GM18520 (cell line): Measurements from ENCODE around the gene TDRD7.

ENCODE experiments used
- ATAC-seq: cut with Tn5 transposase; IDR thresholded peaks from one replicate; pipeline ENCODE4 v1.9.1; 2021; ENCODE audit not compliant: unreplicated experiment

Gene TDRD7

DNA sequence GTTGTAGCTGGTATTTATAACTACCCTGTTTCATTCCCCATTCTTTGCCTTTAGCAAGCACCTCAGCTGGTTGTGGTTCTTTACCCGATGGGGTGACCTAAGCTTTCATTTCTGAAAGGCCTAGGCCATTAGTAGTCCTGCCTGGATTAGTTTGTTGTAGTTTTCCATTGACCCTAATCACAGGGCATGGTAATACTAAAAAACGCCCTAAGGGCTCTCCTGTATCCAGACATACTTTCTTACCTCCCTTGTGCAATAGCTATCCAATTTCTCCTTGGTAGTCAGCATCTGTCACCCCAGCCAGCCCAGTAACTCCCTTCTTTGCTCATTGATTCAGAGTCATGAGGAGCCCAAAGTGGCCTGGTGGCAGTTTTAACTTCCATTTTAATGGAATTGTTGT is 113.6 kb downstream of the TDRD7 start:
- no peak for ATAC-seq

DNA sequence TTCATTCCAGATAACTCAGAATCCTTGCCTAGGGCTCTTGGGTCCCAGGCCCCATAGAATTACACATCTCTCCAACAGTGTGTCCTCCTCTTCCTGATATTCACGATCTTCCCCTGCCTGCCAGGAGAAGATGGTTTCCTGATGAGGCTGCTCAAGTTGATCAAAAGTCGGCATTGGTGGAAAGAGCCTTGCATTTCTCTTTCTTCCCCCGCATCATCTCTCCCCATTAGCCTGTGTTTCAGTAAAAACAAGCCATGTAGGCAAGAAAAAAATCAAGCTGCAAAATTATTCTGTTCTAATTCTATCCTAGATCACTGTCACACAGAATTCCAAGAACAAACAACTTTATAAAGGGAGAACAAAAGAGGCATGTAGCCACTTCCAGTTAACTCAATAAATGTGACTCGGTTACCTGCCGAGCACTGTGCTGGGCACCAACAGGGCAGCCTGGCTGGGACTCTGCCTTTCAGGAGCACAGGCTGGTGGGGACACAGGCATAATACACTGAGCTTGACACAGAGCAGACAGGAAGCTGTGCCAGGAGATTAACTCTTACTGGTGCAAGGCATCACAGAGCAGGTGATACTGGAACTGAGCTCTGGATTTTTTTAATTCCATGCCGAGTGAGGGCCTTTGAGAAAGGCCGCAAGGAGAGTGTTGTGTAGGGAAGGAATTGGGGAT is 115.1 kb downstream of the TDRD7 start:
- no peak for ATAC-seq

DNA sequence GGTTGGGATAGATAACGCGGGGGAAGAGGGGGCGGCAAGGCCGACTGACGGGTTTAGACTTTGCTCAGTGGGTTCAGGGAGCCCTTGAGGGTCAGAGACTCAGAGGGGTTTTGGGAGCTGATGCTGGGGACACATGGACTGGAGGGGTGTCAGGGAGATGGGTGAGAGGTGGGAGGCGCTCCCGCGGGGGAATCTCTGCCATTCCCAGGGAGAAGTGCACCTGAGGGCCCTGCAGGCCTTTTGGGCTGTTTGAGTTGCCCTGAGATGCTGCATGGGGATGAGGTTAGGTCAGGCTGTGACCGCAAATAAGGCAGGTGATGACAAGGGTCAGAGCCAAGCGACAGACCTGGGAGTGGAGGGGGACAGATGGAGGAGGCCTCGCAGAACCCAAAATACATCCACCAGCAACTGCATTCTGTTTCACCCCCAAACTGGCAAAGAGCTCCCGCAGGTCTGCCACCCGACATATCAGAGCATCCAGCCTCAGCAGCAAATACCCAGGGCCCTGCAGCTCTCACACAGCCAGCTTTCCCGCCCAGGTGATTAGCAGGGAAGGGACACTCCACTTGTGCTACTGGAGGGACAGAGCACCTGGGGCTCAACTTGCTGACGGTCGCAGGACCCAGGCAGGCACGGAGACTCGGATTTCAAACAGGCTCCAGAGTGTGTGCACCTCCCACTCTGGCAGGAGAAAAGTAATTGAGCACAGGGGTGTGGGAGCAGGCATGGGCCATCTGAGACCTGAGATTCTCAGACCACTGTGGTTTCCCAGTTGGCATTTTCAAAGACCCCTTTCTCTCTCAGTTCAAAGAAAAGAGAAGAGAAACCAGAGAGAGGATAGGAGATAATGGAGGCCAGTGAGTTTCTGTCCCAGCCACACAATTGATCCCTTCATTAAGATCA is 116.0 kb downstream of the TDRD7 start:
- ATAC-seq = no peak

DNA sequence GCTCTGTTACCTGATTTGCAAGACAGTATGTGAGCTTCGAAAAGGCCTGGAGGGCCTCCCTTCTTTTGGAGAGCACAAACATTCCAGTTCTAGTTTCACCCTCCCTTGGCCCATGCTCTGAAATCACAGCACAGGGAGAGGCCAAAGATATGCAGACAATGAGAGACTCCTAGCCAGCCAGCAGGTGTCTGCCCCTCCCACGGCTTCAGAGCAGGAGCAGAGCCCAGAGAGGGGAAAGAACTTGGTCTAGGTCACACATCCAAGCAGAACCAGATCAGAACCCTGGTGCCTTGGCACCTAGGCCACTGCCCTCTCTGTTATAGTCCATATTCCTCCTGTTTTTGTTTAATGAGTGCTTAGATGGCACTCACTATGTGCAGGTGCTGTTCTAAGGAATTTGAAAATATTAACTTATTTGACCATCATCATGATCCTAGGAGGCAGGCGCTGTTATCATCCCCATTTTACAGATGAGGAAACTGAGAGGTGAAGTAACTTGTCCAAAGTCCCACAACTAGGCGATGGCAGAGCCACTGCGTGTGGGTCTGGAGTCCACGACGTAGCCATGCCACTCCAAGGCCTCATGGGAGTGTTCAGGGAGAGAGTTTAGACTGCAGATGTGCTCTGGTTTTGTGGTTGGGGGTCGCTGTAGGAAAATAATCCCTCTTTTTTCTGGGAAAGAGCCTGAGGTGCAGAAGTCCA is 116.8 kb downstream of the TDRD7 start:
- no peak for ATAC-seq

DNA sequence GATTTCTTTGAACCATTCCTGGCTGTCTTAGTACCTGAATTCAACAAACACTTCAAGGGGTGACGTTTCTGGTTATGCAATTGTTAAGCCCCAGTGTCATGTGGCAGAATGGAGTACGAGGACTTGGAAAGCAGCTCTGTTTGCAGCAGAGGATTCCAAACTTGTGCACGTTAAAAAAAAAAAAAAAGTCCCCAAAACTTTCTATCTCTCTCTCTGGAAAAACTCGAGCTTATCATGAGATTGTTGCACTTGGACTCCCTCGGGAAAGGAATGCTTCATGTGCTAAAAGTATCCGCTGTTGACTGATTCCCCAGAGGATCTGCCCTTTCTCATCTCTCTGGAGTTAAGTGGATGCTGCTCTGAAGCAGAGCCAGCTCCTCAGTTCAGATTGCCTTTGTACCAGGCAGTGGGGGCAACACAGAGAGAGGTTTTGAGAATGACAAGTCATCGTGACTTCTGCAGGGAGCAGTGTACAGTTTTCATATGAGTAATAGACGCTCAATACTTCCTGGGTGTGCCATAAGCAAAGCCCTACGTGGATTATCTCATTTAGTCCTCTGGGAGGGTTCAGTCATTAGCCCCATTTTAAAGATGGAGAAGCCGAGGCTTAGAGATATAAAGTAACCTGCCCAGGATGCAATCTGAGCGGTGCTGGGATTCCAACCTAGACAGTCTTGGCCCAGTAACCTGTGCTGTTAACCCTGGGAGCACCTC is 117.6 kb downstream of the TDRD7 start:
- ATAC-seq = peak; percentile 94

DNA sequence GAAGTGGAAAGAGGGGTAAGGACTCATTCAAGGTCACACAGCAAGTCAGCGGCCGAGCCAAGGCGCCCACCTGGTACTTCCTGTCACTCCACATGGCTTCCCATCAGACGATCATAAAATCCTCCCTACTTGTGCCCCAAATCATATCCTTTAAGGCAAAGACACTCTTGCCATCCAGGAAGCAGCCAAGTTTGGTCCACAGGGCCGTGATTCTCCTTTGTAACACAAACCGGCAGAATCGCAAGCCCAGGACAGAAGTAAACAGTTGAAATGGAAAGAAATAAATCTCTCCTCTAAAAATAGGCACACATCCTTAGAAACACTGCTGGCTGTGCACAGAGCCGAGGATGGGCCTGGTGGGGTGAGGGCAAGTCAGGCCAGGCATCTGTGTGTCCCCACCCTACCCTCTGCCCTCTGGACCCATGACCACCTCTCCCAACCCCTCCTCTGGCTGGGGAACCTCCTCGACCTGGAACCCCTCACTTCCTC is 120.0 kb downstream of the TDRD7 start:
- ATAC-seq = no peak

DNA sequence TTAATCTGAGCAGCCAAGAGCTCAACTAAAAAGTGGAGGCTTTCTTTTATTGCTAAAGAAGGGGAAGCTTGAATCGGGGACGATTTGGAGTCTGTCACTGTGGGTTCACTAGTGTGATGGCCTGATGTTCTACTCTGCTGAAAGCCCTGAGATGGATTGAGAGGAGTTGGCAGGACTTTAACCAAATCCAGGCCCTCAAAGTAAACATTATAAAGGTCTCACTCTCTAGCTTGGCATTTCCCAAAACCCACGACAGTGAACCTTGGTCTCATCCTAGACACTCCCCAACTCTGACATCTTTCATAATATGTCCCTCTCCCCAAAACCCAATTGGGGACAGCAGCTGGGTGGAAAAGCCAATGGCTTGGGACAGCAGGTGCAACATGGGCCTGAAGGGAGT is 122.3 kb downstream of the TDRD7 start:
- ATAC-seq = no peak

DNA sequence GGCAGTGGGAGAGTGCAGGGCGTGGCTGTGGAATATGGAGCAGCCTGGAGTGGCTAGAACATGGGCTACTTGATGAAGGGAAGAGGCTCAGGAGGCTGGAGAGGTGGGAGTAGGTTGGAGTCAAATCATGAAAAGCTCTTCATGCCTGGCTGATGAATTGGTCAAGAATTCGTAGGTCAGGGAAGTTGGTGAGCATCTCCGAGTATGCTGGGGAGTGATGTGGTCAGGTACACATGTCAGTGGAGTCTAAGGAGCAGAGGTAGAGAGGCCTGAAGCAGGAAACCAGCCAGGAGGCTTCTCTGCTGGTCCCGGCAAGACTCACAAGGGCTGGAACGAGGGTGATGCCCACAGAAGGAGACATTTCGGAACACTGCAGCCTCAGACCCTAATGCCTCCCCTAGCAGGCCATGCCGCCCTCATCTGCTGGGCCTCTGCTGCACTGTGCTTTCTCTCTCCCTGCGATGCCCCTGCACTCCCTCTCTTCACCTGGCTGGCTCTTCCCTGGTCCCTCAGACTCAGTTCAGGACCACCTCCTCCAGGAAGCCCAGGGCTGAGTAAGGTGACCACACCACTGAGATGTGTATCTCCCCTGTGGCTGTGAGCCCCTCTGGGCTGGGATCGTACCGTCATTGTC is 123.2 kb downstream of the TDRD7 start:
- ATAC-seq = no peak

DNA sequence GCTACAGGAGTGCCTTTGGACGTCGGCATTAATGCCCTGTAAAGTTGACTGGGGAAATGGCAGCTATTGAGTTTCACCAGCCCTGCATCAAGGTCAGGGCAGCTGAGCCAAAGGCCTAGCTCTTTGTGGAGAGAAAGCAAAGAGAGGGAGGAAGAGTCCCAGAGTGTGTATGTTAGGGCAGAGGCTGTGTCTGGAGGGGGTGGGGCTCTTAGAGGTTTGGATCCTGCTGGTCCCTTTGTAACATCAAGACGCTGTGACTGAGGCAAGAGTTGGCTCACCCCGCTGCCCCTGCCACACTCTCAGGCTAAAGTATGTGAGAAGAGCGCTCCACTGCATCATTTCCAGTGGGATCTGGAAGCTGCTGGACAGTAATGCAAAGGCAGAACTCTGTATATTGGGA is 123.9 kb downstream of the TDRD7 start:
- no peak for ATAC-seq

DNA sequence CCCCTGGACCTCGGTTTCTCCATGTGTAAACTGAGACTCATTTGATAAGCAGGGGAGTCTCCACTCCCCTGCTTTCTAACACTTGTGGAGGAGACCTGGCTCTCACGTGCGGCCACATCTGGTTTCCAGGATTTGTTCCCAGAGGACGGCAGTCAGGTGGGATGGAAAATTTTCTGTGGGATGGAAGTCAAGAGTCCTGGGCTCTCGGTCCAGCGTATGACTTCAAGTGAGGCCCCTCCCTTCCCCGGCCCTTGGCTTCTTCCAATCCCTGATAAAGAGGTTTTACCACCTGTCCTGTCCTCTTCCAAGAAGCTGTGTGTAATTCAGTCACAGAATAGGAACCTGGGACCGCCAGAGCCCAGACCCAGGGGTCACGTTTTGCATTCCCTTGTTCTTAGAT is 124.6 kb downstream of the TDRD7 start:
- ATAC-seq = no peak

DNA sequence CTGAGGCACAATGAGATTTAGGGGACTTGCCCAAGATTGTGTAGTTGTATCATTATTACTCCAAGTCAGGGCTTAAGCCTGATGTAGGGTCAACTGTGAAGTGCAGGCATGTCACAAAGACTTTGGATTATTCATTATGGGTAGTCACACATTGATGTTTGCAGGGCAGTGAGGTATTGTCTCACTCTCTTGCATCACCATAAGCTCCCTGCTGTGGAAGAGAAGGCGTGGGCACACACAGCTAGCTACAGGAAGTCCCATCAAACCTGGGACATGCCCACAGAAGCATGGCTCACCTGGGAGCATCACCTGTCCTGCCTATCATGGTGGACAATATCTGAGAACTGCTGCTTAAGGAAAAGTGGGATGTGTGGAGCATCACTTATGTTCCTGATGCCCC is 131.7 kb downstream of the TDRD7 start:
- no peak for ATAC-seq

DNA sequence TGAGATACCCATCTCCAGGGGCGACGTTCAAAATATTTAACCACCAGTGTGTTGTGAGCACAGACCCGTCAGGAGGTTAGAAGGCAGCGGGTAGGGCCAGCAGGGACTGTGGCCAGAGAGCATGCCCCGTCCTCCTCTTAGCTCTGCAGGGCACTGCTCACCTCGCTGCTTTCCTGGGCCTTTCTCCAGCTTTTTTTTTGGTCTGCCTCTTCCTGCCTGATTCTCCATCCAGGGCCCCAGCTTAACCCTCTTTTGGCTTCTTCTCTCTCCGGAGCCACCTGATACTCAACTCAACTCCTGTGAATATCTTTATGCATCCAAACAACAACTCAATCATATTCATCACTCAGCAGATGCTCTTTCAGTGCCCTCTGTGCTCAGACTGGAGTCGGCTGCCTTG is 133.6 kb downstream of the TDRD7 start:
- ATAC-seq = no peak
